NOMO-1 treated with dmso at 0.1 percent for 144 hours (cell line): ENCODE data around the gene SDS.
"Not testable (repeated sequence)": the region's sequence is repeated elsewhere in the genome, so short reads cannot be mapped to it uniquely, and the experiment has no call there.

ENCODE experiments used
- DNase-seq: peaks from one replicate; lab custom pipeline; 2025; ENCODE audit not compliant: unreplicated experiment; lab: John Stamatoyannopoulos, UW

Gene SDS

DNA sequence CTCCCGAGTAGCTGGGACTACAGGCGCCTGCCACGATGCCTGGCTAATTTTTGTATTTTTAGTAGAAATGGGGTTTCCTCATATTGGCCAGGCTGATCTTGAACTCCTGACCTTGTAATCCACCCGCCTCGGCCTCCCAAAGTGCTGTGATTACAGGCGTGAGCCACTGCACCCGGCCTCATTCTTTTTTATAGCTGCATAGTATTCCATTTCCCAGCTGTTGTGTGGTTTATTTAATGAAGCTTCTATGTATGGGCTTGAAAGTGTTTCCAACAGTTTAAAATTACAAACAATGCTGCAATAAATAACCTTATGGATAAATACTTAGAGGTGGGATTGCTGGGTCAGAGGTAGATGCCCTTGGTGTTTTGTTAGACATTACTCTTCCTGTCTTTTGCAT, 49.5 kb downstream of the SDS start:
- DNase-seq = not testable (repeated sequence)

DNA sequence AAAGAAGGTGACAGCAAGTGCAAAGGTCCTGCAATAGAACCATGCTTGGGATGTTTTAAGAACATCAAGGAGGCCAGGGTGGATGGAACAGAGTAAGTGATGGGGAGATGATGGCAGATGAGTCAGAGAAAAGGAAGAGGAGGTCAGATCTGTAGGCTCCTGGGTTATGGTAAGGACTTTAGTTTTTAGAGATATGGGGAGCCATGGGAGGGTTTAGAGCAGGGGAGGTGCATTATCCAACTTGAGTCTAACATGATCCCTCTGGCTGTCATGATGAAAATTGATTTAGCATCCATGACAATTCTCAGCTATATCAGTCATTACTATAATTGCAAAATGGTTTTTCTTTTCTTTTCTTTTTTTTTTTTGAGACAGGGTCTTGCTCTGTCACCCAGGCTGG, 52.6 kb downstream of the SDS start:
- no peak for DNase-seq

DNA sequence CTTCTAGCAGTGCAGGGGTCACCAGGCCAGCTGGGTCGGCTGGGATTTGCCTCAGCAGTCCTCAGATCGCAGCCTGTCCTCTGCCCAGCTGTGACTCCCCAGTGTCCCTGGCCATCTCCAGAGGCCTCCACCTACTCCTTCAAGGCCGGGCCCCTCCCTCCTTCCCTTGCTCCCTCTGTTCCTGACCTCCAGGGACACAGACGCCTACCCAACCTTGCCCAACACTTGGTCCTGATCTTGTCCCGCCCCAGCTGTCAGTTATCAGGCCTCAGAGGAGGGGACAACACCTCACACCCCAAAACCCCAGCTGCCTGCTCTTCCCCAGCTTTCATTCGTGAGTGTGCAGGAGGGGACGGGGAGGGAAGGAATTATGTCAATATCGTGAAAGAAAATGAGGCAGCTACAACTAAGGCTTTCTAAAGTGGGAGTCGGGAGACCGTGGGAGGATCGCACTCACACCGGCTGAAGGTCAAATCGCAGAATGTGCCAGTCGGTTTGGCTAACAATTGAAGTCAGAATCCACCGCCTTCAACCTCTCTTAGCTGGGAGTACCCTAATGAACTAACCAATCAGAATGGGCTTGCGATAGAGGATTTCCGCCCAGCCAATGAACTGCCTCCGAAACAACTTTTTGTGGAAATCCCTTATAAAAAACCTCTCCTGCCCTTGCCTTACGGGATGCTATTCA, 54.7 kb downstream of the SDS start:
- DNase-seq = no peak

- DNase-seq = no peak
These were observed 55.8 kb downstream of the SDS start for GRCh38 chr12:113347892-113348291.

- DNase-seq = no peak
These were observed 56.6 kb downstream of the SDS start for GRCh38 chr12:113347107-113347506.

DNA sequence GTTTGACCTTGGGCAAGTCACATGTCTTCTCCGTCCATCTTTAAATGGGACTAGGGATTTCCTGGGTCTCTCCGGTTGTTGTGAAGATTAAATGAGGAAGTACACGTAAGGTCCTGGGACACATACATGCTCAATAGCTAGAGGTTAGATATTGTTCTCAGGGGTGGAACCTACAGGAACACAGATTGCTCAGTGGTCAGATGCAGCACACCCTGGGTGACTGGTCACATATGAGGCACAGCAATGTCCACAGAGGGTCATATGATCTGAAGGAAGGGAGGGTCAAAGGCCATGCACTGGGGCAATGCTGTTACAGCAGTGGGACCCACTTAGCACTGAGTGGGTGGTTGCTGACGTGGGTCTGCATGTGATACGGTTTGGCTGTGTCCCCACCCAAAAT, 57.3 kb downstream of the SDS start:
- DNase-seq = no peak

- DNase-seq = no peak
These were observed 58.4 kb downstream of the SDS start for GRCh38 chr12:113345318-113345717.
